Fibroblast of skin of right biceps (primary cell): ENCODE data around the gene TPD52L1.

ENCODE experiments used
- DNase-seq: peaks from one replicate; pipeline ENCODE4 v3.0.0-alpha.2; 2013

Gene TPD52L1

GRCh38 chr6:125212377-125212776, 58.8 kb downstream of the TPD52L1 start:
- no peak for DNase-seq

- DNase-seq: no peak
Observed at GRCh38 chr6:125213939-125214338, 60.4 kb downstream of the TPD52L1 start.

- DNase-seq: no peak
Observed at GRCh38 chr6:125215252-125215819, 61.8 kb downstream of the TPD52L1 start.

GRCh38 chr6:125216015-125216414, 62.4 kb downstream of the TPD52L1 start:
- no peak for DNase-seq

GRCh38 chr6:125217369-125217768, 63.8 kb downstream of the TPD52L1 start:
- no peak for DNase-seq

- DNase-seq: no peak
Observed at GRCh38 chr6:125217992-125218391, 64.4 kb downstream of the TPD52L1 start.

- no peak for DNase-seq
Observed at GRCh38 chr6:125219361-125219895, 65.9 kb downstream of the TPD52L1 start.

- DNase-seq: no peak
Observed at GRCh38 chr6:125220712-125221111, 67.1 kb downstream of the TPD52L1 start.

- DNase-seq: no peak
Observed at GRCh38 chr6:125222531-125223455, 69.2 kb downstream of the TPD52L1 start.

GRCh38 chr6:125224231-125224861, 70.8 kb downstream of the TPD52L1 start:
- DNase-seq: peak; percentile 32

GRCh38 chr6:125227244-125227643, 73.7 kb downstream of the TPD52L1 start:
- no peak for DNase-seq

- DNase-seq: no peak
Observed at GRCh38 chr6:125228981-125229479, 75.5 kb downstream of the TPD52L1 start.

- DNase-seq: peak; percentile 46
Observed at GRCh38 chr6:125230674-125231073, 77.1 kb downstream of the TPD52L1 start.

GRCh38 chr6:125231133-125231532, 77.6 kb downstream of the TPD52L1 start:
- DNase-seq: no peak

GRCh38 chr6:125231574-125232343, 78.2 kb downstream of the TPD52L1 start:
- peak; percentile 38 for DNase-seq

GRCh38 chr6:125232466-125232865, 78.9 kb downstream of the TPD52L1 start:
- DNase-seq: peak; percentile 84

GRCh38 chr6:125233202-125233601, 79.6 kb downstream of the TPD52L1 start:
- no peak for DNase-seq

- peak; percentile 44 for DNase-seq
Observed at GRCh38 chr6:125236536-125237327, 83.2 kb downstream of the TPD52L1 start.

GRCh38 chr6:125237764-125238163, 84.2 kb downstream of the TPD52L1 start:
- DNase-seq: no peak

GRCh38 chr6:125245109-125245508, 91.5 kb downstream of the TPD52L1 start:
- no peak for DNase-seq

- DNase-seq: no peak
Observed at GRCh38 chr6:125245523-125246264, 92.1 kb downstream of the TPD52L1 start.
